Glomerular visceral epithelial cell (primary cell): ENCODE measurements around the gene RIMBP2.

Experiments
- DNase-seq: peaks from one replicate; pipeline ENCODE4 v3.0.0-alpha.2; 2016; ENCODE audit errors: extremely low spot score

The RIMBP2 gene

DNA sequence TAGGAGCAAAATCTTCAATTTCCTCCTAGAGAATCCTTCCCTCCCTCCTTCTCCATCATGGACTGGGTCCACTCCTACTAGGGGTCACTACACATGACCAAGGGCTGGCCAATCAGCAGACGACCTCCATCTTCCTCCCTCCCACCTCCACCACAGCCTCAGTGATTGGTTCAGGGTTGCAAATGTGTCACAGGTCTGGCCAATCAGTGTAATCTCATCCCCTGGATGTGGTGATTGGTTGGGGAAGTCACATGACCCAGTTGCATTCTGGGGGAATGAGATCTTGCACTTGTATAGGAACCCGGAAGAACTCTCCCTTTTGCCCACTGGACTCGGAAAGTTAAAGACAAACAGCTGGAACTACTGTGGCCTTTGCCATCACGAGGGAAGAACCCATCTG is 209.3 kb downstream of the RIMBP2 start:
- no peak for DNase-seq

DNA sequence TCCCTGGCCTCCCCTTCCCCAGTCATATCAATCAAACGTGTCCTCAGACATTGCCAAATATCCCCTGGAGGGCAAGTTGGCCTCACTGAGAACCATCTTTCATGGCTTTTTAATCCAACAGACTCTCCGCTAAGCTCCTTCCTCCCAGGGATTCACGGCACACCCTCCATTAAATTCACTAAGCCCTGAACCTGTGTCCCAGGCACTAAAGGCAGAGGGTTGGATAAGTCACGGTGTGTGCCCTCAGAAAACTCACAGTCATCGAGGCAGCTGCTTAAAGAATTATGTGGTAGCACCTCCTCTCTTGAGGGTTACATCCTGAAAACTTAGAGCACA is 211.3 kb downstream of the RIMBP2 start:
- DNase-seq: no peak

- DNase-seq: no peak
Measured at GRCh38 chr12:130504110-130504839, 211.8 kb downstream of the RIMBP2 start.

DNA sequence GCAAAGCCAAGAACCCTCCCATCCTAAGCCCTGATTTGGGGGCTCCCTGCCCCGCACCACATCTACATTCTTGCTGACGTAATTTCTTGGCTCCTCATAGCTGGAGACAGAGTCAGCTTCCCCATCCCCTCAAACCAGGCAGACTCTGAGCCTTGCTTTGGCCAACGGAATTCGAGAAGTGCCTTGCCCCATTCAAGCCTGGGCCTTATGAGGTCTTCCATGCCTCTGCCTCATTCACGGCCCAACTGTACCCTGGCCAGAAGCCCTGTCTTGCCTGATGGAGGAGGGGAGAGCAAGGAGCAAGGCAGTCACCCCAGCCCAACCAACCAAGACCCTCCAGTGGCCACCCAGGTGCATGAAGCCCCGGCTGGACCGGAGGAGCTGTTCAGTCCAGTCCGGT is 214.3 kb downstream of the RIMBP2 start:
- no peak for DNase-seq

GRCh38 chr12:130500835-130501330 is 215.2 kb downstream of the RIMBP2 start:
- DNase-seq: no peak

DNA sequence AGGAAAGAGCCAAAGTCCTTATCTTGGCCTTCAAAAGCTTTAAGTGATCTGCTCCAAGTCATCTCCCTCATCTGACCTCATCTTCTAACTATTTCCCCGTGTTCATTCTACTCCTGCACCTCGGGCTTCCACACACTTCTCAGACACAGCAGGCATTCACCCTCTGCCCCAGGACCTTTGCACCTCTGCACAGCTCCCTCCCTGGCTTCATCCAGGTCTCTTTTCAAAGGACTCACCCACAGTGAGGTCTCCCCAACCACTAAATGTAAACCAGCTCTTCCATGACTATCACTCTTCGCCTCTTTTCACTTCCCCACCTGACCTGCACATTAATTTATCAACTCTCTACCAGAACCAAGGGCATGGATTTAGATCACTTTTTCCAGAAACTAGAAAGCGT is 216.6 kb downstream of the RIMBP2 start:
- DNase-seq: no peak

DNA sequence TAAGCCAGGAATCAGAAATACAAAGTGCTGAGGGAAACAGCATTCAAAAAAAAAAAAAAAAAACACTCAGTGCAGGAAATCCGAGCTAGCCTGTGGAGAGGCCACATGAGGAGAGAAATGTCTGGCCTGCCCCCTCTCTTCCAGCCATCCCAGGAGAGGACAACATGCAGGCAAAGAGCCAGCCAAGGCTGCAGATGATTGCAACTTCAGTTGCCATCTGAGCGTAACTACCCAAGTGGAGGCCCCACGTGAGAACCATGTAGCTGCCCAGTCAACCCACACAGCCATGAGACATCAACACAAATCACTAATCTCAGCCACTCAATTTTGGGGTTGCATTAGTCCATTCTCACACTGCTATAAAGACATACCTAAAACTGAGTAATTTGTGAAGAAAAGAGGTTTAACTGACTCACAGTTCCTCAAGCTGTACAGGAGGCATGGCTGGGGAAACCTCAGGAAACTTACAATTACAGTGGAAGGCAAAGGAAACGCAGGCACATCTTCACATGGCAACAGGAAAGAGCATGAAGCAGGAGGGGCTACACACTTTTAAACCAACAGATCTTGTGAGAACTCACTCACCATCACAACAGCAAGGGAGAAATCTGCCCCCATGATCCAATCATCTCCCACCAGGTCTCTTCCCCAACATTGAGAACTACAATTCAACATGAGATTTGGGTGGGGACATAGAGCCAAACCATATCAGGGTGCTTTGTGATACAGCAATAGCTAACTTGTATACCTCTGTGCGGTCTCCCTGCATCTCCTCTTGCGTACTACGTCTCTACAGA is 217.3 kb downstream of the RIMBP2 start:
- no peak for DNase-seq

GRCh38 chr12:130497991-130498390 is 218.1 kb downstream of the RIMBP2 start:
- DNase-seq: no peak

DNA sequence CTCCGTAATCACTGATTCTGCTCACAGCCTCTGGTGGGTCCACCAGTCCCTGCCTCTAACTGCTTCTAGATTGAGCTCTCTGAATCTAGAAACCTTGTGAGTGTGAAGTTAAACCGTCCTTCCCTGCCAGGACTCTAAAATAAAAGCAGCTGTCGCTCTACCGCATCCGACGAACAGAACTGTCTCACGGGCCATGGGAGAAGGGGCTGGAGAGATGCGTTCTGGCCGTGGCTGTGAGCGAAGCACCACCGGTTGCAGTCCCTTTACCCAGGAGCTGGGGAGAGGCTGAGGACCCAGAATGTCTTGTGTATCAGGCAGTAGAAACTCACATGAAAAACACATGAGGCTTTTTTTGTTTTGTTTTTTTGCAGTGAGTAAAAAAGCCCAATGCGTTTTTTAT is 218.8 kb downstream of the RIMBP2 start:
- DNase-seq: no peak

GRCh38 chr12:130496516-130497120 is 219.5 kb downstream of the RIMBP2 start:
- DNase-seq: no peak

DNA sequence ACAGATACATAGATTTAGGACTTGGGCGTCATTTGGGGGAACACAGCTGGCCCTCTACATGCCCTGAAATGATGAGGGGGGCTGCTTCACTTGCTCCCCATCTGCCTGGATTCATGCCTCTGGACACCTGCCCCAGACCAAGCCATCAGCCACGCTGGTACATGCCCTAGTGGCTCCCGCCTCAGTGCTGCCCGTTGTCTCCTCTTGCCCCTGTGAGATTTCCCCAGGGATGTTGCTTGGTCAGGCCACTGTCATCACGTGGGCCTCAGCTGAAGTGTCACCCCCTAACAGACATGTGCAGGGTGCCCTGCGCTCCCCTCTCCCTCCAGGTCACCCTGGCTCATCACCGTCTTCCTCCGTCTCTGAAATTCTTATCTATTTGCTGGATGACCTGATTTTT is 220.9 kb downstream of the RIMBP2 start:
- DNase-seq: no peak

- DNase-seq: no peak
Measured at GRCh38 chr12:130494736-130495135, 221.4 kb downstream of the RIMBP2 start.

- DNase-seq: no peak
Measured at GRCh38 chr12:130493951-130494350, 222.1 kb downstream of the RIMBP2 start.

DNA sequence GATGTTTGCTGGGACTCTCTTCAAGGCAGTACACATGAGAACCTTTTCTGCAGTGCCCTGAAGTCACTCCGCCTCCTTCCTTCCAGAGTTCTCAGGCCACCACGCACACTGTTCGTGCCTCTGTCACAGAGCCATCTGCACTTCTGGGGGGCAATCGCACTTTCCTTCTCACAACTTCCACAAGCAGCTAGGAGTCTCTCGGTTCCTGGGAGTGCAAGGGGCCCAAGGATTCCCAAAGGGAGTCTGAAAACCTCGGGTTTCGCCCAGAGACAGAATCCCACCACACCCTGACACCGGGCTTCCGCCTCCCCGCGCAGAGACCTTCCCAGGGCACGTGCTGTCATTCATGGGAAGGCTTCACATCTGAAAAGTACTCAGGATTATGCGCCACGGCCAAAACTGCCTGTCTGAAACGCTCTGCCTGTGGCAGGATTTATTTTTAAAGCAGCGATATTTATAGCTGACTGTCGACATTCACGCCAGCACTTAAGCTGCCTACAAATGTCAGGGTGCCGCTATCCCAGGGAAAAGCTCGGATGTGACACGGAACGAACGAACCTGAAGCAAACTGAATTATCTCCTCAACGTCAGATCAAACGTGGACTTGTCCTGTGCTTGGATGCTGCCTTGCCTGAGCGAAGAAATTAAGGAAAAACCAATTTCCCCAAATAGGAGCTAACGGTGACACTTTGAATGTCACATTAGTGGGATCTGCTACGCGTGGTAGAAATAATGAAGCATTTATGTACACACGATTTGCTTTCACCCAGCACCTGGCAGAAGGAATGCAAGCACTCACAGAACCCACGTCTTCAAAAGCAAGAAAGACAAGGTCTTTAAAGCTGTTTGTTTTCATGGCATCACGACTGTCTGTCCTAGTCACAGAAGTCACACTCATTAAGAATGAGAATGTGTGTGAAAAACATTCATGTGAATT is 224.4 kb downstream of the RIMBP2 start:
- DNase-seq: no peak

GRCh38 chr12:130490674-130491073 is 225.4 kb downstream of the RIMBP2 start:
- no peak for DNase-seq

GRCh38 chr12:130489293-130489692 is 226.8 kb downstream of the RIMBP2 start:
- DNase-seq: no peak

GRCh38 chr12:130488358-130488710 is 227.8 kb downstream of the RIMBP2 start:
- DNase-seq: no peak

DNA sequence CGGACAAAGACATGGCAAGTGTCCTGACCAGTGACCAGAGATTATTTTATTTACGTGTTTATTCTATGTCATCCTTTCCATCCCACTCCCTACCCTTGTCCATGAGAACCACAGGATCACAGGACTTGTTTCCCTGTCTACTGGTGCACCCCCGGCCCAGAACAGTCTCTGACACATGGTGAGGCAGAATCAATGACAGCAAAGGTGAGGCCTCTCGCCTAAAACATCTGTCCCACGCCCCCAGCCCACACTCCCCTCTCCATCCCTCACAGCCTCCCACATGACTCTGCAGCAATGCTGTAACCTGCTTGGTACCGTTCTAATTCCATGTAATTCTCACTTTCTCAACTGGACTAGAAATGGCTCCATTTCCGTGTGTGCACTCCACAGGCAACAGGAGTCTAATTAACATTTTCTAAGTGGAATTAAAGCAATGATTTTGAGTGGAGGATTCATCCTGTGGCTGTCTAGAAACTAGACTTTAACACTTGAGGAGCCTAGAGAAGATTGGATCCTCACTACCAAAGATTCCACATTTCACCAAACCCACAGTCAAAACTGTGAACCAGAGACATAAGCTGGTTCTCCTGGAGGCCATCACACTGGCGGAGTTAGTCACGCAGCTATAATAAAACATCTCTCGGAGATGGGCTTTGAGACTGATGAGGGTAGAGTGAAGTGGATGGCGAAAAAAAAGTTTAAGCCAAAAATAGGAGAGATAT is 228.3 kb downstream of the RIMBP2 start:
- no peak for DNase-seq

DNA sequence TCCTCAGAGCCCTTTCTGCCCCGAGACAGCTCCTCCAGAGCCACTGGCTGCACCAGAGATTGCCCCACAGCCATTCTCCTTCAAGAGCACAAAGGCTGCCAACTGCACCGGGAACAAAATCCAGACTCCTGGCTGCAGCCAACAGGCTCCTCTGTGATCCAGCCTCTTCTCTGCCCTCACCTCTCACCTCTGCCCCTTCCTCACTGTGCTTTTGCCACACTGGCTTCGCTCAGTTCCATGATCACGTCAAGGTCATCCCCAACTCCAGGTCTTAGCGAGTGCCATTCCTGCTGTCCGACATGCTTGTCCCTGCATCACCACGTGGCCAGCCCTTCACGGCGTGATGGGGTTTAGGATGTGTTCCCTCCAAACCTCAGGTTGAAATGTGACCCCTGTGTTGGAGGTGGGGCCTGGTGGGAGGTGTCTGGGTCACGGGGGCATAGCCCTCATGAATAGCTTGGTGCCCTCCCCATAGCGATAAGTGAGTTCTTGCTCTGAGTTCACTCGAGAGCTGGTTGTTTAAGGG is 229.1 kb downstream of the RIMBP2 start:
- no peak for DNase-seq

- no peak for DNase-seq
Measured at GRCh38 chr12:130486146-130486435, 230.0 kb downstream of the RIMBP2 start.
